Mucosa of stomach (tissue), 1 donor: ENCODE results near the gene SYNGR3.
A peak's percentile ranks its signal among the peaks of the same experiment; 100 is the strongest.

ENCODE experiments used
- H3K27me3 ChIP-seq: one replicate; pipeline ENCODE4 v1.7.0; 2013; ENCODE audit warnings: mild to moderate bottlenecking, low read length; ENCODE audit not compliant: control insufficient read depth, insufficient read depth
- H3K36me3 ChIP-seq: one replicate; pipeline ENCODE4 v1.7.0; 2013; ENCODE audit warnings: low read length; ENCODE audit not compliant: control insufficient read depth, insufficient read depth
- H3K4me1 ChIP-seq: one replicate; pipeline ENCODE4 v1.7.0; 2013; ENCODE audit warnings: mild to moderate bottlenecking, low read length; ENCODE audit not compliant: control insufficient read depth, insufficient read depth
- H3K4me3 ChIP-seq: one replicate; pipeline ENCODE4 v1.7.0; 2013; ENCODE audit warnings: low read length
- H3K9ac ChIP-seq: one replicate; pipeline ENCODE4 v1.7.0; 2013; ENCODE audit warnings: mild to moderate bottlenecking, low read length, moderate library complexity
- H3K9me3 ChIP-seq: one replicate; pipeline ENCODE4 v1.7.0; 2013; ENCODE audit warnings: mild to moderate bottlenecking, low read length, moderate library complexity; ENCODE audit not compliant: control insufficient read depth
- donor health status: Pancreatic carcinoma.

SYNGR3 gene

DNA sequence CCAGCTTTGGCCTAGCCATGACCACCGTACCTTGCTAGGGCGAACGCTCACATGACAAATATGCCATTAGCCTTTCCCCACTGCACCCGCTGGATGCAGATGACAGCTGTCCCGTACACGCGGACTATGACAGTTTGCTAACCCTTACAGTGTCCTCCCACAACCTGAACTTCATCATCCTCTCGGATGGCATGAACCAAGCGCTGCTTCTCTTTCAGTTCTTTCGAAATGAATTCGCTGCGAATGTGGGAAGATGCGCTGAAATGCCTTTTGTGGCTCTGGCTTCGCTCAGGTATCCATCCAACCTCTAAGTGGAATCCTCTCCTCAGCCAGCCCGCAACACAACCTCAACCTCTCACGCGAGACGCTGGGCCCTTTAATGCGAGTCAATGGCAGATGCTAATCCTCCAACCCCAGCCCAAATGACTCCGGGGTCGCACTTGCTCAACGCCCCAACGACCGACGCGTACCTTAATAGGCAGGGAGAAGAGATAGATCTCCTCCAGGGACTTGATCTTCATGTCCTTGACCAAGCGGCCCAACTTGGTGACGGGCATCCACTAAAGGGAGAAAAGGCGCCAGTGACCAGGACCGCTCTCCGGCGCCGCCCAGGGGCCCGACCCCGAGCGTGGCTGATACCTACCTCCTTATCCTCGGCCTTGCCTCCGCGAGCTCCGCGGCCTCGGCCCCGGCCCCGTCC lies 25.8 kb upstream of the SYNGR3 start:
- Histone ChIP-seq H3K4me1 (peaks cover 17% of the 10 kb centered on the region), H3K9ac (peak overlapping the region; percentile 92), H3K36me3 (peaks cover 13% of the 10 kb centered on the region), H3K9me3 (no peaks in the 10 kb centered on the region), H3K27me3 (no peaks in the 10 kb centered on the region), H3K4me3 (peak overlapping the region; percentile 53)

DNA sequence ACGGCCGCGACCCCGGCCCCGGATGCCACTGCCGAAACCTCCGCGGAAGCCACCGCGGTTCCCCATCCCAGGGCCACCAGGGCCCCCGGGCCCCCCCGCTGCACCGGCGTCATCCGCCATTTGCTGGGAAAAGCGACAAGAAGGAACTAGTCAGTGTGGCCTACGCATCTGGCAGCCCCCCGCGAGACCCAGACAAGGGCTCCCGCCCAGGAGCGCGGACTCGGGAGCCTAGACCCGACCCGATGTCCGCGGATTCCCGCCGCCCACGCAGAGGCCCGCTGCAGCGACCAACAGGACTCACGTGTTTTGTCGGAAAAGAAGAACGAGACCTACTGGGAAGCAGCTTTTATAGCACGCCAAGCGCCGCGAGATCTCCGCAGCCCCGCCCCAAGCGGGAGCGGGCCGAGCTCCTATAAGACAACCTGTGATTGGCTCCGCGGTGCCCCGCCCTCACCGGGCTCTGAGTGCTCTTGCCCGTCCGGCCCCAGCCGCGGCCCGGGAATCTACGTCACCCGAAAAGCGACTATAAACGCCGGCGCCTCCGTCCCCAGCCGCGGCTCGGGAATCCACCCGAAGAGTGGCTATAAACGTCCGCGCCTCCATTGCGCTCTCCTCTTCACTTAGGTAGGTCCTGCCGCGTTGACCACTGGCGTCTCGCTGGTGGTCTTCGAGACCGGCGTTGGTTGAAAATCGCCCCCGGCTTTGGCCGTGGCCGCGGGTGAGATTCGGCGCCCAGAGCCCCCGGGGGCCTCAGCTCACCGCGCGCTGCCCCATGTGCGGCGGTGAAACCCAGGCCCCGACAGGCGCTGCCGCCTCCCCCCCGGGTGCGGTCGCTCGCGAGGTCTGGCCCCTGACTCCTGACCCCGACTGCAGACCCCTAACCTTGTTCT lies 25.0 kb upstream of the SYNGR3 start, which contains the start of gene RPS2:
Gene RPS2 (minus strand): TSS at position 321 of the 890 bp plus-strand sequence. CDS start 201 bp downstream, at position 120.
- Histone ChIP-seq H3K9ac (peak within 1 kb of the TSS; percentile 92), H3K9me3 (no peaks in the 10 kb centered on the region), H3K4me3 (peak within 1 kb of the TSS; percentile 53), H3K27me3 (no peaks in the 10 kb centered on the region), H3K36me3 (peaks cover 13% of the 10 kb centered on the region), H3K4me1 (peaks cover 14% of the 10 kb centered on the region)

DNA sequence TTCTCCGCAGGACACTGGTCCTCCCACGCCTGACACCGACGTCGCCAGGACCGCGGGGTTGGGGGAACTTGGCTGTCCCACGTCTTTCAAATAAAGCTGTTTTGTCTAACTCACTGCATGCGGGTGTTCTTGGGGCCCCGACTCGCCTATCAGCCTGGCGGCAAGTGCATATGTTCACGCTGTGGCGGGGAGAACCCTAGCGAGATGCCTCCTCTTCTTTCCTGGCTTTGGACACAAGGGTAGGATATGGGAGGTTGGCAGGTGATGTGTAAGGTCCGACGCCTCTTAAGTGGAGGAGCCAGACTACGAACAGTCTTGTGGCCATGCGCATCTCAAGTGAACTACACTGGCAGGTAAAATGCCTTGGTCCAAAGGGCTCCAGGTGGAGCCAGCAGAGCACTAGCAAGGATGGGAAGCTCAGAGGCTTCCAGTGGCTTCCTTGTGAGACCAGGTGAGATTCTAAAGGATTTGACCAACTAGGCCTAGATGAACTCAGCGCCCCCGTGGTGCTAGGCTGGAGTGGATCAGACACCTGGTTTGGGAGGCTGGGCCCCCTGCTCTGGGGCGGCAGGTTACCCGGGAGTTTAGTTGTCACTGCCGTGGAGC lies 24.3 kb upstream of the SYNGR3 start:
- Histone ChIP-seq H3K4me3 (peak overlapping the region; percentile 53), H3K9me3 (no peaks in the 10 kb centered on the region), H3K36me3 (peaks cover 13% of the 10 kb centered on the region), H3K27me3 (no peaks in the 10 kb centered on the region), H3K4me1 (peaks cover 8% of the 10 kb centered on the region), H3K9ac (peak overlapping the region; percentile 92)

DNA sequence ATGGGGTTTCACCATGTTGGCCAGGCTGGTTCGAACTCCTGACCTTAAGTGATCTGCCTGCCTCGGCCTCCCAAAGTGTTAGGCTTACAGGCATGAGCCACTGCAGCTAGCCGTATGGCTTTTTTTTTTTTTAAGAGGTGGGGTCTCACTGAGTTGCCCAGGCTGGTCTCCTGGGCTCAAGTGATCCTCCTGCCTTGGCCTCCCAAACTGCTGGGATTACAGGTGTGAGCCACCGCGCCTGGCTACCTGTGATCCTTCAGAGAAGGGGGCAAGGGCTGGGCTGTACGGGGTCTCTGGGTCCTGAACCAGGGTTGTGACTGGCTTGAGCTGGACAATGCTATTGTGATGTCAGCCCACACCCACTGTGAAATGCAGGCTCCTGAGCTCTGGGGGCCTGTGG lies 23.3 kb upstream of the SYNGR3 start, which contains the start of gene RNF151:
Gene RNF151 (plus strand): TSS at position 397 of the 400 bp plus-strand sequence. CDS start 26 bp downstream, outside the sequence.
- Histone ChIP-seq H3K9me3 (no peaks in the 10 kb centered on the region), H3K4me3 (peak within 1 kb of the TSS; percentile 53), H3K36me3 (peaks cover 13% of the 10 kb centered on the region), H3K4me1 (peaks cover 8% of the 10 kb centered on the region), H3K27me3 (no peaks in the 10 kb centered on the region), H3K9ac (peak within 1 kb of the TSS; percentile 92)

DNA sequence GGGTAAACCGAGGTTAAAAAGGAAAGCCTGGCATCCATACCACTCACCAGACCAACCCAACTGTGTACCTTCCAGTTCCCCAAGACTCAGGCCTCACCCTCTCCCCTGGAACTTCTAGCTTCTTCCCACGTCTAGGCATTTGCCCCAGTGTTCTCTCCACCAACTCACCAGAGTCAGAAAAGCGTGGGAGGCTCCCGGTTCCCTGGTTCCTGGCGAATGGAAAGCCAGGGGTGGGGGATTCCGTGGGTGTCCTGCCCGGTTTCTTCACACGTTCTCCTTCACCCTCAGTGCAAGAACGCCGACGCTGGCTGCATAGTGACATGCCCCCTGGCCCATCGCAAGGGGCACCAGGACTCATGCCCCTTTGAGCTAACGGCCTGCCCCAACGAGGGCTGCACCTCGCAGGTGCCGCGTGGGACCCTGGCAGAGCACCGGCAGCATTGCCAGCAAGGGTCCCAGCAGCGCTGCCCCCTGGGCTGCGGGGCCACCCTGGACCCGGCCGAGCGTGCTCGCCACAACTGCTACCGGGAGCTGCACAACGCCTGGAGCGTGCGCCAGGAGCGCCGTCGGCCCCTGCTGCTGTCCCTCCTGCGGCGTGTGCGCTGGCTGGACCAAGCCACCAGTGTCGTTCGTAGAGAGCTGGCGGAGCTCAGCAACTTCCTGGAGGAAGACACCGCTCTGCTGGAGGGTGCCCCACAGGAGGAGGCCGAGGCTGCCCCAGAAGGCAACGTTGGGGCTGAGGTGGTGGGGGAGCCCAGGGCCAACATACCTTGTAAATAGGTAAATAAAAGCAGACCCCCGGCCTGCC lies 21.4 kb upstream of the SYNGR3 start:
- H3K9me3 ChIP-seq: no peaks in the 10 kb centered on the region
- H3K27me3 ChIP-seq: no peaks in the 10 kb centered on the region
- H3K36me3 ChIP-seq: no peaks in the 10 kb centered on the region
- no peak overlapping the region for H3K4me3 ChIP-seq
- no peak overlapping the region for H3K9ac ChIP-seq
- H3K4me1 ChIP-seq: peaks cover 18% of the 10 kb centered on the region

DNA sequence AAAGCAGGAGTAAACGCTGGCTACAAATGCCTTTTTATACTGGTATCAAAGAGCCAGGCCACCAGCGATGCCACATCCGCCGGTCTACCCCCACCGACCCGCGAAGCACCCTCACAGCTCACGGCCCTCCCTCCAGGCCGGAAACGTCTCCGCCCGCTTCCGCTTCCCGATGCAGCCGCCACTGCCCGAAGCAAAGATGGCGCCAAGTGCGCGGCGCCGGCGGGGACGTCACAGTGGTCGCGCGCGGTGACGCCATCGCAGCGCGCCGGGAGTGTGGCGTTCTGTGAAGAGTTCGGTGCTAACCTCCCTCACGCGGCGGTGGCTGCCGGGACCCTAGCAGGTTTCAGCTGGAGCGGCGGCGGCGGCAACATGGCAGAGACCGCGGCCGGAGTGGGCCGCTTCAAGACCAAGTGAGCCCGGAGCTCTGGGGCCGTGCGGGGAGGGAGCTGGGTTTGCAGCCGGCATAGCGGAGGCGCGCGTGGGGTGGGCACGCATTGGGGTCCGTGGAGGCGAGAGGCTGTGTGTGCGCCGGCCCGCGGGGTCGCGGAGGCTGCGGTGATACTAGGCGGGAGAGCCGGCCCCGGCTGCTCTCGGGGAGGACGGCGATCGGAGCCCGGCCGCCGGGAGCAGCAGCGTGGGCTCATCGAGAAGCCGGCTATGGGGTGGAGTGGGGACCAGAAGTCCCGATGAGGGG lies 17.8 kb upstream of the SYNGR3 start, which contains the start of gene TBL3:
Gene TBL3 (plus strand): TSS at position 258 of the 694 bp plus-strand sequence. CDS start 112 bp downstream, at position 370.
- Histone ChIP-seq H3K9me3 (no peaks in the 10 kb centered on the region), H3K36me3 (peaks cover 11% of the 10 kb centered on the region), H3K4me1 (peaks cover 13% of the 10 kb centered on the region), H3K27me3 (no peaks in the 10 kb centered on the region), H3K9ac (peak within 1 kb of the TSS; percentile 79), H3K4me3 (peak within 1 kb of the TSS; percentile 23)

DNA sequence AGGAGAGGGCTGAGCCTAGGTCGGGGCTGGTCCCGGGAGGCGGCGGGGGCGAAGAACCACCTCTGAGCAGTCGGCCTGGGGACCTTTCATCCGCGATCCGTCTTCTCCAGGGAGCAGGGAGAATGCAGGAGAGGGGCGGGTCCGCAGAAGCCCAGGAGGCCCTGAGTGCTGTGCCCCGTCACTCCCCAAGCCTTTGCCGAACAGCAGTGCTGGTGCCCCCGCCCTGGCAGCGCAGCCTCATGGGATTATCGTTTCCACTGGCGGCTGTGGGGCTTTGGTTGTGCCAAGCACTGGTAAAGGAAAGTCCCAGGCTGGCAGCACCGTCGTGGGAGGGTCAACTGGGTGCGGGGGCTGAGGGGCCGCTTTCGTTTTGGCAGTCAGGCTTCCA lies 17.3 kb upstream of the SYNGR3 start:
- Histone ChIP-seq H3K9ac (peak overlapping the region; percentile 79), H3K36me3 (peaks cover 14% of the 10 kb centered on the region), H3K4me1 (peaks cover 13% of the 10 kb centered on the region), H3K27me3 (no peaks in the 10 kb centered on the region), H3K4me3 (peak overlapping the region; percentile 23), H3K9me3 (no peaks in the 10 kb centered on the region)

DNA sequence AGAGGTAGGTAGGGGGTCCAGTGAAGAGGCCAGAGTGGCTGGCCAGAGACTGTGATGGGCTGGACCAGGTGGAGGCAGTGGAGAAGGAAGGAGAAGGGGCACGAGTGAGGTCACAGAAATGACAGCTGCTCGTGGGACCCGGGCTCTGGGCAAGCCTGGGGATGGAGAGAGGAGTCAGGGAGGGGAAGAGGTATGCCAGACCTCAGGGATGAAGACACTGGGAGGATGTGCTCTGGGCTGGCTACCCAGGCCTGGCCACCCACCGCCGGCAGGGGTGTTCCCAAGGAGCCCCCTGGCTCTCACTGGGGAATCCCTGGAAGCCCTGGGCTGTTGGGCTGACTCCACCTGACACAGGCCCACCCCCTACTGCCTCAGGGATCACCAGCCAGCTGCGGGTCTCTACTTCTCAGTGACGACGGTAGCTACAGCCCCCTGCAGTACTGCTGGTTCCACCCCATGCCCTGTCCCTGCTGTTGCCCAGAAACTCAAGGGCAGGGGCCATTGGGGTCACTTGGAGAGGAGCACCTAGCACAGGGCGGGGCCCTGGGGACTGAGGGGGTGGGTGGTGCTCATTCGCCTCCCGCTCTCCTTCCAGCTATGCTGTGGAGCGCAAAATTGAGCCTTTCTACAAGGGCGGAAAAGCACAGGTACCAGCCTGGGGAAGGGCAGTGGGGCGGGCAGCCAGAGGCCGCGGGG lies 16.2 kb upstream of the SYNGR3 start:
- no peak overlapping the region for H3K4me3 ChIP-seq
- H3K9me3 ChIP-seq: no peaks in the 10 kb centered on the region
- peaks cover 14% of the 10 kb centered on the region for H3K36me3 ChIP-seq
- peaks cover 21% of the 10 kb centered on the region for H3K4me1 ChIP-seq
- H3K27me3 ChIP-seq: no peaks in the 10 kb centered on the region
- no peak overlapping the region for H3K9ac ChIP-seq

DNA sequence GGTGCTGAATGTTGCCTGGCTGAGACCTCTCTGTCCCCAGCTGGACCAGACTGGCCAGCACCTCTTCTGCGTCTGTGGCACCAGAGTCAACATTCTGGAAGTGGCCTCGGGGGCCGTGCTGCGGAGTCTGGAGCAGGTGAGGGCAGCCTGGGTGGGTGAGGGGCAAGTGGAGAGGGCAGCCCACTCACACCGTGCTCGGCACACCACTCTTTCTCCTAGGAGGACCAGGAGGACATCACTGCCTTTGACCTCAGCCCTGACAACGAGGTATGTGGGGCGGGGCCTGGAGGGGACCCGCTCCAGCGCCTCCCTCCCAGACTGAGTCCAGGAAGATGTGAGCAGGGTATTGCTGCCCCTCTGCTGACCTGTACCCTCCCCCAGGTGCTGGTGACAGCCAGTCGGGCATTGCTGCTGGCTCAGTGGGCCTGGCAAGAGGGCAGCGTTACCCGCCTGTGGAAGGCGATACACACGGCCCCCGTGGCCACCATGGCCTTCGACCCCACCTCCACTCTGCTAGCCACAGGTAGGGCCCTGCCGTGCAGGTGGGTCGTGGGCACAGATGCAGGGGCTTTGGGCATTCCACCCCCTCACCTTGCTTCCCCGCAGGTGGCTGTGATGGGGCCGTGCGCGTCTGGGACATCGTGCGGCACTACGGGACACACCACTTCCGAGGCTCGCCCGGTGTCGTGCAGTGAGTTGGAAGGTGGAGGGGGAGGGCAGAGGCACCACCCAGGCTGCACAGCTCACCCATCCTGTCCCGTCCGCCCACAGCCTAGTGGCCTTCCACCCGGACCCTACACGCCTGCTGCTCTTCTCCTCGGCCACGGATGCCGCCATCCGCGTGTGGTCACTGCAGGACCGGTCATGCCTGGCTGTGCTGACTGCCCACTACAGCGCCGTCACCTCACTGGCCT lies 15.4 kb upstream of the SYNGR3 start:
- Histone ChIP-seq H3K9me3 (no peaks in the 10 kb centered on the region), H3K36me3 (peaks cover 14% of the 10 kb centered on the region), H3K4me1 (peaks cover 24% of the 10 kb centered on the region), H3K27me3 (peaks cover 3% of the 10 kb centered on the region), H3K9ac (no peak overlapping the region), H3K4me3 (no peak overlapping the region)
